CD4-positive, alpha-beta T cell treated with Interleukin-6 for 4 hours (primary cell): ENCODE data around the gene ARAP2.
A peak's percentile ranks its signal among the peaks of the same experiment; 100 is the strongest.

ENCODE experiments used
- DNase-seq: peaks from one replicate; pipeline ENCODE4 v3.0.0-alpha.2; 2020; ENCODE audit warnings: mixed read lengths

Gene ARAP2

GRCh38 chr4:36218121-36218520 lies 26.2 kb downstream of the ARAP2 start:
- no peak for DNase-seq

- DNase-seq, result no peak
Observed at GRCh38 chr4:36215627-36216026, 28.7 kb downstream of the ARAP2 start.

GRCh38 chr4:36214735-36215485 lies 29.4 kb downstream of the ARAP2 start:
- DNase-seq, result no peak

- DNase-seq, result no peak
Observed at GRCh38 chr4:36213977-36214376, 30.3 kb downstream of the ARAP2 start.

GRCh38 chr4:36211084-36211483 lies 33.2 kb downstream of the ARAP2 start:
- no peak for DNase-seq

GRCh38 chr4:36209941-36210649 lies 34.2 kb downstream of the ARAP2 start:
- DNase-seq, result no peak

- DNase-seq, result peak; percentile 48
Observed at GRCh38 chr4:36208893-36209473, 35.3 kb downstream of the ARAP2 start.

GRCh38 chr4:36207831-36208520 lies 36.3 kb downstream of the ARAP2 start:
- DNase-seq, result no peak

- DNase-seq, result no peak
Observed at GRCh38 chr4:36207367-36207766, 36.9 kb downstream of the ARAP2 start.

- DNase-seq, result no peak
Observed at GRCh38 chr4:36206603-36207311, 37.6 kb downstream of the ARAP2 start.

- DNase-seq, result no peak
Observed at GRCh38 chr4:36206012-36206411, 38.3 kb downstream of the ARAP2 start.

- no peak for DNase-seq
Observed at GRCh38 chr4:36198861-36199260, 45.5 kb downstream of the ARAP2 start.

GRCh38 chr4:36198068-36198808 lies 46.1 kb downstream of the ARAP2 start:
- no peak for DNase-seq

- DNase-seq, result no peak
Observed at GRCh38 chr4:36197501-36197900, 46.8 kb downstream of the ARAP2 start.

GRCh38 chr4:36196145-36196913 lies 48.0 kb downstream of the ARAP2 start:
- no peak for DNase-seq

GRCh38 chr4:36192922-36193321 lies 51.4 kb downstream of the ARAP2 start:
- DNase-seq, result no peak

- no peak for DNase-seq
Observed at GRCh38 chr4:36189511-36190226, 54.6 kb downstream of the ARAP2 start.

GRCh38 chr4:36187723-36188333 lies 56.5 kb downstream of the ARAP2 start:
- DNase-seq, result no peak

- DNase-seq, result no peak
Observed at GRCh38 chr4:36183665-36184393, 60.5 kb downstream of the ARAP2 start.
